Kidney (tissue), 14 donors: ENCODE measurements around the gene BCKDK. TPM values are rescaled to one million over a fixed set of nuclear protein-coding genes. Genes with fewer than 3 reads are reported as not detected.

ENCODE experiments used
- DNase-seq, 5 donors: peaks; one replicate each; pipeline ENCODE4 v3.0.0-alpha.2; 2013 to 2020
- FAIRE-seq: peaks from 2 replicates; lab custom pipeline; 2012; peaks lifted over from hg19 to GRCh38; lab: Jason Lieb, UNC
- H3K27ac ChIP-seq, 2 donors: one replicate each; pipeline ENCODE4 v1.7.0; 2013; ENCODE audit warnings: low read depth in 2 of 2, low read length in 2 of 2, inconsistent platforms in 1 of 2
- H3K27me3 ChIP-seq: one replicate; pipeline ENCODE4 v1.7.1; 2013; ENCODE audit warnings: low read length, inconsistent platforms; ENCODE audit not compliant: control insufficient read depth, insufficient read depth
- H3K36me3 ChIP-seq, 3 donors: one replicate each; pipeline versions ENCODE4 v1.7.0 to v1.7.1; 2013; ENCODE audit warnings: low read length in 3 of 3, control low read depth in 1 of 3, inconsistent platforms in 1 of 3; ENCODE audit not compliant: insufficient read depth in 3 of 3, control insufficient read depth in 2 of 3
- H3K4me1 ChIP-seq, 3 donors: one replicate each; pipeline versions ENCODE4 v1.7.0 to v1.7.1; 2013; ENCODE audit warnings: low read length in 3 of 3, inconsistent platforms in 1 of 3, low read depth in 1 of 3; ENCODE audit not compliant: control insufficient read depth in 2 of 3, insufficient read depth in 2 of 3
- H3K4me3 ChIP-seq, 3 donors: one replicate each; pipeline versions ENCODE4 v1.7.0 to v1.8.1; 2013; ENCODE audit warnings: low read length in 3 of 3, control low read depth in 1 of 3, inconsistent platforms in 1 of 3
- H3K9ac ChIP-seq, 3 donors: one replicate each; pipeline versions ENCODE4 v1.7.0 to v1.7.1; 2013; ENCODE audit warnings: low read length in 3 of 3, control low read depth in 1 of 3, inconsistent platforms in 1 of 3
- H3K9me3 ChIP-seq, 3 donors: one replicate each; pipeline versions ENCODE4 v1.7.0 to v1.7.1; 2013; ENCODE audit warnings: low read length in 3 of 3, control low read depth in 1 of 3, inconsistent platforms in 1 of 3; ENCODE audit not compliant: control insufficient read depth in 2 of 3, insufficient read depth in 1 of 3
- CTCF ChIP-seq: IDR thresholded peaks from 3 replicates; pipeline ENCODE4 v1.5.1; 2012; ENCODE audit warnings: mild to moderate bottlenecking, moderate library complexity, borderline replicate concordance; ENCODE audit not compliant: insufficient read depth; ENCODE audit errors: extremely low read depth
- intact Hi-C: fragments of 100-400 bp; cut with DNase I; formaldehyde crosslinking; loops from one replicate; pipeline ENCODE4 v1.11.1; 2022
- polyA plus RNA-seq: library from polyadenylated mRNA; stranded (reverse); fragments of 350-450 nt; fragmentation: Illumina TruSeq; extraction: RNeasy Lipid Tissue Mini Kit (QIAGEN cat#74804); gene quantifications from one replicate; pipeline ENCODE4 v1.2.3, GENCODE V29; 2014; ENCODE audit warnings: low read depth, low replicate concordance; ENCODE audit not compliant: insufficient read depth
- total RNA-seq: library from RNA; stranded (reverse); fragmentation: NEBNext Ultra II Directional; extraction: Animal tissue kit (Norgen Biotek cat#: 25700); gene quantifications from one replicate; pipeline ENCODE4 v1.2.1, GENCODE V29; 2021
- donor health status: control.
- donor health status: control.
- donor health status: control.
- donor health status: control.
- donor health status: control.
- donor health status: DM: yes; HTN: yes; CAD: no.
- donor health status: Normal renal cell carcinoma (clear cell type).

Gene BCKDK
- total and polyA plus RNA-seq, 2 donors from 2014 or later = 47.6 to 70.6 TPM

- FAIRE-seq (no peak), DNase-seq (no peak)
- Histone ChIP-seq H3K4me1 (no peaks in the 10 kb centered on the region), H3K9me3 (no peaks in the 10 kb centered on the region), H3K4me3 (no peak overlapping the region), H3K27me3 (no peaks in the 10 kb centered on the region), H3K9ac (no peak overlapping the region), H3K36me3 (no peaks in the 10 kb centered on the region), H3K27ac (no peak overlapping the region)
- intact Hi-C loops = no loop called here
- no peak for TF ChIP-seq CTCF
Observed at GRCh38 chr16:31157136-31157535, 49.0 kb downstream of the BCKDK start.

Other genes starting within 250 kb of the BCKDK start
- gene BCL7C, start 214.3 kb upstream of the BCKDK start, total RNA-seq = 40.0 TPM
- gene BCL7C, start 214.3 kb upstream of the BCKDK start, polyA plus RNA-seq = 77.9 TPM
- 7.3 TPM for gene CTF1, start 211.8 kb upstream of the BCKDK start, total RNA-seq
- gene CTF1, start 211.8 kb upstream of the BCKDK start, polyA plus RNA-seq = 13.0 TPM
- 18.9 TPM for gene FBXL19, start 184.8 kb upstream of the BCKDK start, total RNA-seq
- gene FBXL19, start 184.8 kb upstream of the BCKDK start, polyA plus RNA-seq = 7.4 TPM
- gene ORAI3, start 159.3 kb upstream of the BCKDK start, total RNA-seq = 23.1 TPM
- gene ORAI3, start 159.3 kb upstream of the BCKDK start, polyA plus RNA-seq = 32.3 TPM
- 18.8 TPM for gene SETD1A, start 150.6 kb upstream of the BCKDK start, total RNA-seq
- gene SETD1A, start 150.6 kb upstream of the BCKDK start, polyA plus RNA-seq = 4.8 TPM
- gene HSD3B7, start 123.2 kb upstream of the BCKDK start, total RNA-seq = 40.5 TPM
- gene HSD3B7, start 123.2 kb upstream of the BCKDK start, polyA plus RNA-seq = 24.4 TPM
- 1.7 TPM for gene STX1B, start 97.7 kb upstream of the BCKDK start, total RNA-seq
- 0.22 TPM for gene STX1B, start 97.7 kb upstream of the BCKDK start, polyA plus RNA-seq
- 60.6 TPM for gene STX4, start 74.8 kb upstream of the BCKDK start, total RNA-seq
- 61.2 TPM for gene STX4, start 74.8 kb upstream of the BCKDK start, polyA plus RNA-seq
- gene ZNF668, start 34.1 kb upstream of the BCKDK start, total RNA-seq = 6.4 TPM
- 5.4 TPM for gene ZNF668, start 34.1 kb upstream of the BCKDK start, polyA plus RNA-seq
- gene ZNF646, start 34.0 kb upstream of the BCKDK start, total RNA-seq = 20.5 TPM
- gene ZNF646, start 34.0 kb upstream of the BCKDK start, polyA plus RNA-seq = 2.9 TPM
- 2.6 TPM for gene PRSS53, start 19.4 kb upstream of the BCKDK start, total RNA-seq
- gene PRSS53, start 19.4 kb upstream of the BCKDK start, polyA plus RNA-seq = 0.99 TPM
- 84.7 TPM for gene VKORC1, start 13.6 kb upstream of the BCKDK start, total RNA-seq
- 209 TPM for gene VKORC1, start 13.6 kb upstream of the BCKDK start, polyA plus RNA-seq
- 83.8 TPM for gene KAT8, start 9.3 kb downstream of the BCKDK start, total RNA-seq
- 40.9 TPM for gene KAT8, start 9.3 kb downstream of the BCKDK start, polyA plus RNA-seq
- gene PRSS8, start 27.3 kb downstream of the BCKDK start, total RNA-seq = 64.6 TPM
- gene PRSS8, start 27.3 kb downstream of the BCKDK start, polyA plus RNA-seq = 187 TPM
- 4.1 TPM for gene PRSS36, start 41.7 kb downstream of the BCKDK start, total RNA-seq
- 1.7 TPM for gene PRSS36, start 41.7 kb downstream of the BCKDK start, polyA plus RNA-seq
- 333 TPM for gene FUS, start 71.8 kb downstream of the BCKDK start, total RNA-seq
- gene FUS, start 71.8 kb downstream of the BCKDK start, polyA plus RNA-seq = 180 TPM
- 26.5 TPM for gene PYCARD, start 94.4 kb downstream of the BCKDK start, total RNA-seq
- 14.8 TPM for gene PYCARD, start 94.4 kb downstream of the BCKDK start, polyA plus RNA-seq
- gene TRIM72, start 105.7 kb downstream of the BCKDK start, total RNA-seq = 0.06 TPM
- 0.11 TPM for gene TRIM72, start 105.7 kb downstream of the BCKDK start, polyA plus RNA-seq
- not detected for gene PYDC1, start 108.7 kb downstream of the BCKDK start, total RNA-seq
- not detected for gene PYDC1, start 108.7 kb downstream of the BCKDK start, polyA plus RNA-seq
- 18.9 TPM for gene ITGAM, start 151.6 kb downstream of the BCKDK start, total RNA-seq
- 1.2 TPM for gene ITGAM, start 151.6 kb downstream of the BCKDK start, polyA plus RNA-seq
- gene ITGAX, start 246.8 kb downstream of the BCKDK start, total RNA-seq = 11.9 TPM
- gene ITGAX, start 246.8 kb downstream of the BCKDK start, polyA plus RNA-seq = 0.37 TPM